Testis (tissue), 5 donors: Measurements from ENCODE around the gene FBXO41. TPM values are rescaled to one million over a fixed set of nuclear protein-coding genes. Genes with fewer than 3 reads are reported as not detected.

Experiments
- DNase-seq: peaks from one replicate; pipeline ENCODE4 v3.0.0-alpha.2; 2019
- H3K27ac ChIP-seq, 2 donors: fragments of 200-600 bp; sonication (generic); one replicate each; pipeline ENCODE4 v1.5.1; 2019
- H3K27me3 ChIP-seq: fragments of 200-600 bp; sonication (generic); one replicate; pipeline ENCODE4 v1.5.1; 2019
- H3K36me3 ChIP-seq: fragments of 200-600 bp; sonication (generic); one replicate; pipeline ENCODE4 v1.5.1; 2017; ENCODE audit warnings: low read depth; ENCODE audit errors: missing control alignments
- H3K4me1 ChIP-seq: fragments of 200-600 bp; sonication (generic); one replicate; pipeline ENCODE4 v1.5.1; 2019
- H3K4me3 ChIP-seq, 2 donors: fragments of 200-600 bp; sonication (generic); one replicate each; pipeline ENCODE4 v1.5.1; 2017 to 2019
- H3K9me3 ChIP-seq: fragments of 200-600 bp; sonication (generic); one replicate; pipeline ENCODE4 v1.5.1; 2017
- CTCF ChIP-seq, 3 experiments: fragments of 450-650 bp in 2 of 3; fragments of 200-600 bp in 1 of 3; sonication (generic) in 1 of 3; IDR thresholded peaks; one replicate each; pipeline ENCODE4 v1.5.1; 2016 to 2019; ENCODE audit warnings: antibody characterized with exemption in 3 of 3, mild to moderate bottlenecking in 2 of 3, moderate library complexity in 1 of 3
- POLR2A ChIP-seq: fragments of 450-650 bp; IDR thresholded peaks from one replicate; pipeline ENCODE4 v1.6.1; 2017; ENCODE audit warnings: antibody characterized with exemption, mild to moderate bottlenecking, moderate library complexity
- WGBS, 2 donors: methylation state at CpG; one replicate each; pipeline ENCODE4 v1.1.5; 2018; 5-methylcytosine and 5-hydroxymethylcytosine counted together
- intact Hi-C: fragments of 100-400 bp; cut with DNase I; formaldehyde crosslinking; loops from one replicate; pipeline ENCODE4 v1.15.1; 2023; ENCODE audit warnings: low total_unique reads
- long read RNA-seq, 2 donors: transcript quantifications; one replicate each; lab custom pipeline, GENCODE V29; 2026
- polyA plus RNA-seq: library from polyadenylated mRNA; stranded (reverse); fragments of 350-450 nt; fragmentation: Illumina TruSeq; extraction: RNeasy Lipid Tissue Mini Kit (QIAGEN cat#74804); gene quantifications from one replicate; pipeline ENCODE4 v1.2.3, GENCODE V29; 2014; ENCODE audit warnings: low read depth, low replicate concordance; ENCODE audit not compliant: insufficient read depth
- total RNA-seq, 2 donors: library from RNA; depleted of rRNA; stranded (reverse); fragments of >200 nt; gene quantifications; one replicate each; pipeline ENCODE4 v1.2.3, GENCODE V29; 2016

Gene FBXO41
- 10 to 100 TPM; 11.1 to 12.4 TPM for total RNA-seq
- 4.9 TPM for polyA plus RNA-seq
- long read RNA-seq, donor 1 = 0 reads
- long read RNA-seq, donor 2 = 0 reads

GRCh38 chr2:73284296-73285158, at the start of gene FBXO41:
FBXO41 (minus strand) TSS chr2:73284478; CDS start chr2:73269630, 14,848 bp downstream.
- peak; percentile 59 for DNase-seq
- Histone ChIP-seq H3K27ac (no peak within 1 kb of the TSS), H3K4me3 (peak within 1 kb of the TSS; percentile 59 to 81), H3K36me3 (no peaks in the 10 kb centered on the region), H3K4me1 (peaks cover 16% of the 10 kb centered on the region), H3K27me3 (no peaks in the 10 kb centered on the region), H3K9me3 (no peaks in the 10 kb centered on the region)
- no peak for TF ChIP-seq CTCF (IDR thresholded peaks at IDR 0.05)
- no peak for TF ChIP-seq POLR2A
- intact Hi-C loops = no loop called here
- WGBS, 2 donors = 0 to 1% methylated on average over 35 to 62 of the region's 69 CpGs

- Histone ChIP-seq H3K9me3 (no peaks in the 10 kb centered on the region), H3K4me3 (no peak overlapping the region), H3K27me3 (no peaks in the 10 kb centered on the region), H3K27ac (no peak overlapping the region), H3K4me1 (no peaks in the 10 kb centered on the region), H3K36me3 (no peaks in the 10 kb centered on the region)
- TF ChIP-seq POLR2A (no peak), CTCF (IDR thresholded peaks at IDR 0.05) (no peak)
- intact Hi-C loops = no loop called here
- 78 to 81% methylated on average over 2 of the region's 2 CpGs for WGBS, 2 donors
- no peak for DNase-seq
Measured at GRCh38 chr2:73334045-73334444, 49.8 kb upstream of the FBXO41 start.

- Histone ChIP-seq H3K27me3 (no peaks in the 10 kb centered on the region), H3K27ac (no peak overlapping the region), H3K4me3 (no peak overlapping the region), H3K36me3 (no peaks in the 10 kb centered on the region), H3K9me3 (no peaks in the 10 kb centered on the region), H3K4me1 (no peaks in the 10 kb centered on the region)
- intact Hi-C loops = no loop called here
- TF ChIP-seq CTCF (IDR thresholded peaks at IDR 0.05) = no peak
- no peak for TF ChIP-seq POLR2A
- DNase-seq = no peak
Measured at GRCh38 chr2:73333564-73333963, 49.3 kb upstream of the FBXO41 start.

GRCh38 chr2:73324126-73324725, 39.9 kb upstream of the FBXO41 start:
- Histone ChIP-seq H3K36me3 (no peaks in the 10 kb centered on the region), H3K27ac (no peak overlapping the region), H3K9me3 (no peaks in the 10 kb centered on the region), H3K4me3 (no peak overlapping the region), H3K27me3 (no peaks in the 10 kb centered on the region), H3K4me1 (no peaks in the 10 kb centered on the region)
- DNase-seq = no peak
- intact Hi-C loops = no loop called here
- 62 to 71% methylated on average over 13 of the region's 13 CpGs for WGBS, 2 donors
- TF ChIP-seq CTCF (IDR thresholded peaks at IDR 0.05) (no peak), POLR2A (no peak)
